Body of pancreas (tissue), 4 donors: Measurements from ENCODE around the gene NEDD4L. TPM values are rescaled to one million over a fixed set of nuclear protein-coding genes. Genes with fewer than 3 reads are reported as not detected.
"Not testable (repeated sequence)": the region's sequence is repeated elsewhere in the genome, so short reads cannot be mapped to it uniquely, and the experiment has no call there.

Source experiments
- ATAC-seq: fragments of 150-250 bp; one replicate; pipeline ENCODE4 v1.9.1; 2016
- DNase-seq, 4 donors: peaks; one replicate each; pipeline ENCODE4 v3.0.0-alpha.2; 2019
- H3K27ac ChIP-seq, 4 donors: fragments of 200-600 bp; sonication (generic); 1 replicate in 3 of 4; 2 replicates in 1 of 4; pipeline versions ENCODE4 v1.5.1 to v1.6.1; 2016 to 2019; ENCODE audit warnings: mild to moderate bottlenecking in 1 of 4, mixed read lengths in 1 of 4, moderate library complexity in 1 of 4
- H3K27me3 ChIP-seq, 2 donors: fragments of 200-600 bp; sonication (generic); one replicate each; pipeline ENCODE4 v1.6.0; 2016; ENCODE audit warnings: mild to moderate bottlenecking in 1 of 2
- H3K36me3 ChIP-seq, 2 donors: fragments of 200-600 bp; sonication (generic); replicated peaks in 1 of 2; 2 replicates each; pipeline ENCODE4 v1.5.1; 2016; ENCODE audit warnings: low read depth in 2 of 2; ENCODE audit not compliant: insufficient read depth in 1 of 2
- H3K4me1 ChIP-seq: fragments of 200-600 bp; sonication (generic); one replicate; pipeline ENCODE4 v1.6.0; 2016
- H3K4me3 ChIP-seq, 2 donors: fragments of 200-600 bp; sonication (generic); 1 replicate in 1 of 2; 2 replicates in 1 of 2; pipeline ENCODE4 v1.5.1; 2016 to 2019
- H3K9me3 ChIP-seq, 3 donors: fragments of 200-600 bp; sonication (generic); 1 replicate in 2 of 3; 2 replicates in 1 of 3; pipeline ENCODE4 v1.5.1; 2016
- CTCF ChIP-seq, 7 experiments: fragments of 450-650 bp in 4 of 7; fragments of 200-600 bp in 3 of 7; sonication (generic) in 3 of 7; IDR thresholded peaks; one replicate each; pipeline ENCODE4 v1.5.1; 2016 to 2019; ENCODE audit warnings: antibody characterized with exemption in 7 of 7
- POLR2A ChIP-seq, 3 donors: fragments of 450-650 bp; IDR thresholded peaks; one replicate each; pipeline ENCODE4 v1.6.1; 2016; ENCODE audit warnings: antibody characterized with exemption in 3 of 3, mild to moderate bottlenecking in 2 of 3
- WGBS, 2 donors: methylation state at CpG; one replicate each; pipeline ENCODE4 v1.1.5; 2017; 5-methylcytosine and 5-hydroxymethylcytosine counted together
- intact Hi-C: fragments of 100-400 bp; cut with DNase I; formaldehyde crosslinking; loops from one replicate; pipeline ENCODE4 v1.15.1; 2023
- total RNA-seq, 2 donors: library from RNA; depleted of rRNA; stranded (reverse); fragments of >200 nt; gene quantifications; one replicate each; pipeline ENCODE4 v1.1.0, GENCODE V29; 2016

The NEDD4L gene
- total RNA-seq, 2 donors from 2014 or later, result 105 to 108 TPM

DNA sequence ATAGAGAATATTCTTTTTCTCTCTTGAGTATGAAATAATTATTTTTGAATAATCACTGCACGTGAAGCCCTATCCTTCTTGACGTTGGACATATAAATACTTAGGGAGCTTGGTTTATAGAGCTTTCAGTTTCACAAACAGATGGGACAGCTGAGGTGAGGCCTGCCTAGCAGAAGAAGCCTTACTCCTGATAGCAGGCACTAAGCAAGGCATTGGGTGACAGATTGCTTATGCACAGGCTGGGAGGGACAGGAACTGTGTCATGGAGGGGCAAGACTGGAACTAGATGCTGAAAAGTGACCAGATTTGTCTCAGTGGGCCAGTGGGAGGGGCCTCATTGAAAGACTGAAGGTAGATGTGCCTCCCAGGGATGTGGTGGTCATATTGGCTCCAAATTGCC lies 220.8 kb downstream of the NEDD4L start:
- intact Hi-C loops, result no loop called here
- Histone ChIP-seq H3K27ac (peak overlapping the region in 1 of 4 donors; percentile 77), H3K36me3 (no peaks in the 10 kb centered on the region), H3K9me3 (no peaks in the 10 kb centered on the region), H3K4me1 (peaks cover 54% of the 10 kb centered on the region), H3K4me3 (no peak overlapping the region), H3K27me3 (no peaks in the 10 kb centered on the region)
- DNase-seq (no peak), ATAC-seq (no peak)
- no peak for TF ChIP-seq POLR2A (IDR thresholded peaks at IDR 0.05)
- no peak for TF ChIP-seq CTCF (IDR thresholded peaks at IDR 0.05)
- WGBS, 2 donors, result 78 to 95% methylated on average over 2 of the region's 2 CpGs

DNA sequence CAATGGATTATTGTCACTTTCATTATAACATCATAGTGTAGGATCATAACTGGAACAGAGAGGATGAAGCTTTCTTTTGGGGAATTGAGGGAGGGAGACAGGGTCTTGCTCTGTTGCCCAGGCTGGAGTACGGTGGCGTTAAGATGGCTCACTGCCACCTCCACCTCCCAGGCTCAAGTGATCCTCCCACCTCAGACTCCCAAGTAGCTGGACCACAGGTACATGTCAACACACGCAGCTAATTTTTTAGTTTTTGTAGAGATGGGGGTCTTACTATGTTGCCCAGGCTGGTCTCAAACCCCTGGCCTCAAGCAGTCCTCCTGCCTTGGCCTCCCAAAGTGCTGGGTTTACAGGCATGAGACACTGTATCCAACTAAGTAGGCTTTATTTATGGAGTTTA lies 221.5 kb downstream of the NEDD4L start:
- intact Hi-C loops, H3K9me3 ChIP-seq, DNase-seq, H3K4me3 ChIP-seq, ATAC-seq, H3K27ac ChIP-seq, H3K27me3 ChIP-seq, H3K36me3 ChIP-seq: not testable (repeated sequence)
- WGBS, 2 donors, result 96 to 100% methylated on average over 3 of the region's 3 CpGs
- H3K4me1 ChIP-seq, result peaks cover 59% of the 10 kb centered on the region

- ATAC-seq (no peak), DNase-seq (no peak)
- H3K9me3 ChIP-seq, result no peaks in the 10 kb centered on the region
- no peak overlapping the region for H3K4me3 ChIP-seq
- no peak for TF ChIP-seq CTCF (IDR thresholded peaks at IDR 0.05)
- peaks cover 67% of the 10 kb centered on the region for H3K4me1 ChIP-seq
- WGBS, 2 donors, result 60 to 73% methylated on average over 1 of the region's 1 CpG
- no peak overlapping the region for H3K27ac ChIP-seq
- H3K36me3 ChIP-seq, result no peaks in the 10 kb centered on the region
- no peaks in the 10 kb centered on the region for H3K27me3 ChIP-seq
- intact Hi-C loops, result no loop called here
These were observed 222.3 kb downstream of the NEDD4L start for GRCh38 chr18:58266291-58266690.

- ATAC-seq (no peak), DNase-seq (no peak)
- Histone ChIP-seq H3K4me3 (no peak overlapping the region), H3K27me3 (no peaks in the 10 kb centered on the region), H3K36me3 (no peaks in the 10 kb centered on the region), H3K4me1 (peaks cover 67% of the 10 kb centered on the region), H3K27ac (peak overlapping the region in 2 of 4 donors; percentile 85 to 90), H3K9me3 (no peaks in the 10 kb centered on the region)
- TF ChIP-seq POLR2A (IDR thresholded peaks at IDR 0.05), result no peak
- no peak for TF ChIP-seq CTCF (IDR thresholded peaks at IDR 0.05)
- WGBS, 2 donors, result 95 to 96% methylated on average over 6 of the region's 6 CpGs
- intact Hi-C loops, result no loop called here
These were observed 223.5 kb downstream of the NEDD4L start for GRCh38 chr18:58267493-58267892.

GRCh38 chr18:58268849-58269248 lies 224.8 kb downstream of the NEDD4L start:
- Histone ChIP-seq H3K36me3 (no peaks in the 10 kb centered on the region), H3K27ac (peak overlapping the region; percentile 75 to 90 (median 83)), H3K27me3 (no peaks in the 10 kb centered on the region), H3K9me3 (no peaks in the 10 kb centered on the region), H3K4me3 (no peak overlapping the region), H3K4me1 (peaks cover 66% of the 10 kb centered on the region)
- no peak for TF ChIP-seq CTCF (IDR thresholded peaks at IDR 0.05)
- TF ChIP-seq POLR2A (IDR thresholded peaks at IDR 0.05), result no peak
- ATAC-seq (peak; percentile 41), DNase-seq (peak in 2 of 4 donors; percentile 28 to 43)
- intact Hi-C loops, result no loop called here
- WGBS, 2 donors, result 33 to 42% methylated on average over 2 of the region's 2 CpGs
